Activated naive CD8-positive, alpha-beta T cell treated with anti-CD3 and anti-CD28 coated beads, Interleukin-2, amount 10 ng/mL, durations not matched to agents 7 days and 5 days (primary cell): Measurements from ENCODE around the gene FHOD3. TPM values are rescaled to one million over a fixed set of nuclear protein-coding genes. Genes with fewer than 3 reads are reported as not detected.

Source experiments
- ATAC-seq: fragments of 150-1000 bp; cut with Tn5 transposase; one replicate; pipeline ENCODE4 v1.10.0; 2021; ENCODE audit warnings: low read depth, moderate library complexity
- POLR2A ChIA-PET: fragments of 350-600 bp; sonication (Branson Sonifier 250); formaldehyde crosslinking; loops from one replicate; lab custom pipeline; 2021; ENCODE audit warnings: antibody characterized with exemption; lab: Charles Lee
- DNase-seq: peaks from one replicate; pipeline ENCODE4 v3.0.0; 2021
- H3K27ac Mint-ChIP-seq: one replicate; pipeline ENCODE4 v1.8.0; 2022; ENCODE audit warnings: mild to moderate bottlenecking, mixed read lengths
- H3K27me3 Mint-ChIP-seq: one replicate; pipeline ENCODE4 v1.8.0; 2022; ENCODE audit warnings: mild to moderate bottlenecking, moderate library complexity, mixed read lengths
- H3K36me3 Mint-ChIP-seq: one replicate; pipeline ENCODE4 v1.8.0; 2021; ENCODE audit warnings: mild to moderate bottlenecking, mixed read lengths
- H3K4me1 Mint-ChIP-seq: one replicate; pipeline ENCODE4 v1.8.0; 2021; ENCODE audit warnings: mixed read lengths
- H3K4me3 Mint-ChIP-seq: one replicate; pipeline ENCODE4 v1.8.0; 2022; ENCODE audit warnings: mild to moderate bottlenecking, moderate library complexity, mixed read lengths
- H3K9me3 Mint-ChIP-seq: one replicate; pipeline ENCODE4 v1.8.0; 2021; ENCODE audit warnings: mixed read lengths
- total RNA-seq, 2 experiments: library from RNA; stranded (reverse); gene quantifications; one replicate each; pipeline ENCODE4 v1.2.3, GENCODE V29; 2021

Gene FHOD3
- total RNA-seq, 2 experiments from 2014 or later: not detected

DNA sequence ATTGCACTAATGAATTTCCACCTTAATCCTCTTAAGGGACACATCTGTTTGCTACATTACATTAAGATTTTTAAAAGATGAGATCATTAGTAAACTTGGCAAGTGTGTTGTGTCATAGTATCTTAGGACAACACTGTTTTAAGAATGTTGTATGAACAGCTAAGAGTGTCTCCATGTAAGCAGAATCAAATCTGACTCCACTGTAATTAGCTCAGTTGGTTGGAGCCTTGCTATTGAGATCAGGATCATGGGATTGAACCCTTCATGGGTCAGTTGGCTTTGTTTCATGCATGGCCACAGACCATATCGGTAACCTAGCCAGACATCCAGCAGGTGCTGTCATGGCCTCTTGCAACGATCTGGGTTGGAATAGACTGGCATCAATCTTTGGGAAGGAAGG, 5.2 kb downstream of the FHOD3 start:
- POLR2A ChIA-PET: no interaction called here
- Mint-ChIP-seq H3K9me3 (no peaks in the 10 kb centered on the region), H3K4me3 (no peak overlapping the region), H3K27me3 (peaks cover 55% of the 10 kb centered on the region), H3K4me1 (no peaks in the 10 kb centered on the region), H3K27ac (no peak overlapping the region), H3K36me3 (no peaks in the 10 kb centered on the region)
- DNase-seq (no peak), ATAC-seq (no peak)

DNA sequence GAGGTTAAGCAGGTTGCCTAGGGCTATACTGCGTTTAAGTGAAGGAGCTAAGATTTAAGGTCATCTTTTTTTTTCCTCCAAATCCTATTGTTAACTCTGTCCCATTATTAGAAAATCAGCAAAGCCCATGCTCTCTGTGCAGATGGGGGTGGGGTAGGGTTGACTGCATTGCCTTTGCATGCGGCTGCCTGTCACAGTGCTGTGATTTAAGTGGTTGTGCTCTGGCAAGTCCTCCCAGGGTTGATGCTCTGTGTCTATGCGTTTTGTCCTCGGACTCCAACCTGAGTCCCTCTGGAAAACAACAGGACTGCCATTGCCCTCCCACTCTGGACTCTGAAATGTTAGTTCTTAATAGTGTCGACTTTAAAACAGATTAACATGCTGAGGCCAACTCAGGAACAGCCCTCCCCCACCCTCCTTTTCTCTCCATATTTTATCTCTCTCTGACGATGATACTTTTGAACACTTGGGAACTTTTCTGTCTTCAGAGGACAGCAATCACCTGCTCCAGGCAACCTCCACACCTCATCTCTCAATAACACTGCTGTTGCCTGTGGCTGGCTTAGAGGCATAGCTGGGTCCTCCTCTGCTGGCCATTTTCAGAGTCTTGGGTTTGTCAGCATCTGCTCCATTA, 5.8 kb downstream of the FHOD3 start:
- no peak for DNase-seq
- Mint-ChIP-seq H3K27me3 (peaks cover 55% of the 10 kb centered on the region), H3K36me3 (no peaks in the 10 kb centered on the region), H3K4me1 (no peaks in the 10 kb centered on the region), H3K27ac (no peak overlapping the region), H3K9me3 (no peaks in the 10 kb centered on the region), H3K4me3 (no peak overlapping the region)
- POLR2A ChIA-PET: no interaction called here
- ATAC-seq: no peak

DNA sequence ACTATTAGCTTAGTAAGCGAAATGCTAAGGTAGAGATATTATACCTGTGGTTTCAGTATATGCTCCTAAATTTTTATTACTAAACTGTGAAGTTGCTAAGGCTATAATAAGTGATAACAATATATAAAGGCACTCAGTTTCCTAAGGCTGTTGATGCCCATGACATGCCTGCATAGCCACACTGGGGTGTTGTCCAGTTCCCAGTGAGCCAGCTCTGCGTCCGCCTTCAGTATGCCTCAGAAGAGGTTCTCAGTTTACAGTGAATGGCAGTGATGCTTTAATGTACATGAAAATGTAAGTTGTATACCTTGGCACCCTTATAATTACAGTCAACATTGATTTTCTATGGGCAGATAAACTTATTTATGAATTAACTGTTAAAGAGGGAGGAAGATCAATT, 7.2 kb downstream of the FHOD3 start:
- ATAC-seq (no peak), DNase-seq (no peak)
- Mint-ChIP-seq H3K4me1 (no peaks in the 10 kb centered on the region), H3K27me3 (peaks cover 44% of the 10 kb centered on the region), H3K27ac (no peak overlapping the region), H3K9me3 (no peaks in the 10 kb centered on the region), H3K4me3 (no peak overlapping the region), H3K36me3 (no peaks in the 10 kb centered on the region)
- POLR2A ChIA-PET: no interaction called here

DNA sequence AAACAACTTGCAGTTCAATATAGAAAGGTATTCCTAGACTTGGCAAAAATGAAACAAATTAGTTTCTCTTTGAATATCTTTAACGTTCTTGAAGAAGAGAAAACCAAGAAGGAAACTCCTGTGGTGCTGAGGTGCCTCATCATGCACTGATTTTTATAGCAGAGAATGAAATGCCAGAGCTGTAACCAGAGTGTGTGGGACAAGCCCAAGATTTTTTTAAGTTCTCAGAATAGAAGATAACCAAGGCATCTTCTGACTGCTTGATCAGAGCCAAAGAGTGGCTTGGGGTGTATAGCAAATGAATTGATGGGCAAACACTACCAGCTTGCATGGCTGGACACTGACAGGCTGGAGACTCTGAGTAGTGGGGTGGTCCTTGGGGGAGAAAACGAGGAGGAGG, 7.9 kb downstream of the FHOD3 start:
- POLR2A ChIA-PET: no interaction called here
- DNase-seq: no peak
- ATAC-seq: no peak
- Mint-ChIP-seq H3K27ac (no peak overlapping the region), H3K27me3 (peaks cover 40% of the 10 kb centered on the region), H3K4me1 (no peaks in the 10 kb centered on the region), H3K9me3 (no peaks in the 10 kb centered on the region), H3K36me3 (no peaks in the 10 kb centered on the region), H3K4me3 (no peak overlapping the region)

- no peak for DNase-seq
- H3K4me1 Mint-ChIP-seq: no peaks in the 10 kb centered on the region
These were observed 10.0 kb downstream of the FHOD3 start for GRCh38 chr18:36307513-36307912.

DNA sequence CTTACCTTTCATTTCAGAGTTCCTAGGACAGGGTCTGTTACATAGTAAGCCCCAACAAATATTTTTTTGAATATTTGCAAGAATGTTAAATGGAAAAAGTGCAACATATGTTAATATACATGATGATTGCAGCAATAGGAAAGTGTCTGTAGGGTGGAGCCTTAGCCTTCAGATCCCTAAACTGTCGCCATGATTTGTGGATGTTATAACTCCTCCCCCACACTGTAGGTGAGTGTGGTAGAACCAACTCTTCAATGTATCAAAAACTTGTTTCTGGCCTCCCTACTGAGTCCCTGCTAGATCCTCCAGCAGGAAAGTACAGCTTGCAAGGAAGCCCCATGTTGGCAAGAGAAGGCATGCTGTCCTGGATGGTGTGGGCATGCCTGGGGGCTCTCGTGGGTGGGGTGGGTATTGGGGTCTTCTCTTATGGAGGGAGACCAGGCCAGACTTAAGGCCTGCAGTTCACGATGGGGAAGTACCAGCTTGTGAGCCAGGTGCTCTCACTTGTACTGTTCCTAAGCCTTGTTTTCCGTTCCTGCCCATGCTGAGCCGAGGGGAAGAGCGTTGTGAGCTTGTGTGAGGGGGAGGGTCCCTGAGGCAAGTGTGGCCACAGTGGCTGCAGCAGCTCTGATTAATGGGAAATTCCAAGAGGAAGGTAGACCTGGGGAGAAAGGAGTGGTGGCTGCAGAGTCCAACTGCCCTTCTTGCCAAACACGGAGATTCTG, 11.4 kb downstream of the FHOD3 start:
- no peaks in the 10 kb centered on the region for H3K4me1 Mint-ChIP-seq
- POLR2A ChIA-PET: no interaction called here
- ATAC-seq (no peak), DNase-seq (no peak)
- peaks cover 23% of the 10 kb centered on the region for H3K27me3 Mint-ChIP-seq
- no peaks in the 10 kb centered on the region for H3K36me3 Mint-ChIP-seq
- H3K9me3 Mint-ChIP-seq: no peaks in the 10 kb centered on the region
- H3K4me3 Mint-ChIP-seq: no peak overlapping the region
- no peak overlapping the region for H3K27ac Mint-ChIP-seq

More at GRCh38 chr18:36307513-36307912, 10.0 kb downstream of the FHOD3 start:
- no peaks in the 10 kb centered on the region for H3K36me3 Mint-ChIP-seq
- no peak for ATAC-seq
- H3K9me3 Mint-ChIP-seq: no peaks in the 10 kb centered on the region
- H3K27ac Mint-ChIP-seq: no peak overlapping the region
- POLR2A ChIA-PET: no interaction called here
- H3K27me3 Mint-ChIP-seq: peaks cover 33% of the 10 kb centered on the region
- no peak overlapping the region for H3K4me3 Mint-ChIP-seq

DNA sequence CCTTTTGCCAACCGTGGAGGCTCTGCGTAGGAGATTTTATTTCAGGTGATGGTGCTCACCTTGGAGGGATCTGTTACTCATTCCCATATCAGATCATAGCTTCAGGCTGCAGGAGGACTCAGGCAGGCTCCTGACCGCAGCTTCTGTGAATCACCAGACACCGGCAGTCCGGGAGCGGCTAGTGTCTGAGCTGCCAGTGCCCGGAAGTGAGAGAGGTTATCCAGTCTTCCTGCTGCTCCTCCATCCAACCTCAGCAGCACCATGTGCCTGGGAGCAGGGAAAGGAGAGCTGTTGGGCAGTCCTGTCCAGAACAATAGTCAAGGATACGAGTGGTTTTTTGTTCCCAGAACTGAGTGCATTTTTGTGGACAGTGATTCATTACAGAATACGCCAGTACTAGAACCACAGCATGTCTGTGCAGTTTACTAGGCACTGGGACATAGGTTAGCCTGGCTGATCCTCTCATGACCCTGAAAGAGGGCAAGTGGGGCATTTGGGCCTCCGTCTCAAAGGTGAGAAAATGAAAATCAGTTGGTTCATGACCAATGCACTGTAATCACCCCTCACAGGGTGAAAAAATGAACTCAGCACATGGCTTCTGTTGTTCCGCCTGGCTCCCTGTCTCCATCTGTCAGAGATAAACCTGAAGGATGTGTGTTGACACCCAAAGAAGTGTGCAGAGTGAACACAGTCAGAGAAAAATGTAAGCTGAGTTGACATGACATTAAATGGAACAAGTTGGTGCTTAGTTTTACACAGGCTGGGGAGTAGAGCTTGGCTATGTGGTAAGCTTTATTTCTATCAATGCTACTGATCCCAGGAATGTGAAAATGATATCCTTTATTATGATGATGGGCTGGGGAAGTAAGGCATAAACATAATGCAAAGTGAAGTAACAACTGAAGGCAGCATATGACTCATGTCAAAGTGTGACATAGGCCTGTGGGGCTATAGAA, 12.2 kb downstream of the FHOD3 start:
- Mint-ChIP-seq H3K4me3 (no peak overlapping the region), H3K9me3 (no peaks in the 10 kb centered on the region), H3K36me3 (no peaks in the 10 kb centered on the region), H3K27me3 (peaks cover 21% of the 10 kb centered on the region), H3K27ac (no peak overlapping the region), H3K4me1 (no peaks in the 10 kb centered on the region)
- ATAC-seq (no peak), DNase-seq (no peak)
- POLR2A ChIA-PET: no interaction called here

- Mint-ChIP-seq H3K36me3 (no peaks in the 10 kb centered on the region), H3K27me3 (peaks cover 13% of the 10 kb centered on the region), H3K4me1 (no peaks in the 10 kb centered on the region), H3K9me3 (no peaks in the 10 kb centered on the region), H3K4me3 (no peak overlapping the region), H3K27ac (no peak overlapping the region)
- ATAC-seq: no peak
- DNase-seq: no peak
- POLR2A ChIA-PET: no interaction called here
These were observed 13.6 kb downstream of the FHOD3 start for GRCh38 chr18:36311026-36311570.

DNA sequence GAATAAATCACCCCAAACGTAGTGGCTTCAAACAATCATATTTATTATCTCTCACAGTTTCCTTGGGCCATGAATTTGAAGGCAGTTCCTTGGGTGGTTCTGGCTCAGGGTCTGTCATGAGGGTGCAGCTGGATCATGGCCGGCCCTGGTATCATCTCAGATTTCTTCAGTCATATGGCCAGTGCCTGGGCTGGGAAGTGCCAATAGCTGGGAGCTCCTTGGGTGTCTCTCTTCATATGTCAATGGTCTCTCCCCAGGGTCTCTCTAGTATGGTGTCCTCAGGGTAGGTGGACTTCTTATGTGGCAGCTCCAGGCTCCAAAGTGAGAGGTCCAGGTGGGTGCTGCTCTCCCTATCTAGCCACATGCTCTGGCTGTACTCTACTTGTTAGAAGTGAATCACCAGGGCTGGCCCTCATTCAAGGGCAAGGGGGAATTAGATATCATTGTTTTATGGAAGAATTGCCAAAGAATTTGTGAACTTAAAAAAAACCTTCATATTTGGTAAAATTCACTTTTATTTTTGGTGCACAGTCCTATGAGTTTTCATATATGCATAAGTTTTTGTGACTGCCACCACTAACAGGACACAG, 15.4 kb downstream of the FHOD3 start:
- Mint-ChIP-seq H3K27ac (no peak overlapping the region), H3K36me3 (no peaks in the 10 kb centered on the region), H3K9me3 (peaks cover 3% of the 10 kb centered on the region), H3K4me3 (no peak overlapping the region), H3K27me3 (peaks cover 9% of the 10 kb centered on the region), H3K4me1 (no peaks in the 10 kb centered on the region)
- ATAC-seq: no peak
- DNase-seq: no peak
- POLR2A ChIA-PET: no interaction called here

DNA sequence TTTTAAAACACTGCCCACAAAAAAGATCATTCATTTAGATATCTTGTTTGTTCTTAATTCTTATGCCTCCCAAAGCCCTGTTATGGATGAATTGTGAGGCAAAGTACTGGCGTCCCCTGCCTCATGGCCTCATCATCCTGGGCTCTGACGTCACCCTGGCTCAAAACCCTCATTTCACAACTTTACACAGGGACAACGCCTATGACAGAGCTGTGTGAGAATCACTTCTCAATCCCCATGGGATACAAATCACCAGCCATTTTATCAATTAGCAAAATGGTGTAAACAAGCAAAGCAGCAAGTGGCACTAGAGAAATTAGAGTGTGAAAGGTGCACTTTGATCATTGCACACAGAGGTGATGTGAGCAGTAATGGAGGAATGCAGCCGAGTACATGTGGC, 16.6 kb downstream of the FHOD3 start:
- no peaks in the 10 kb centered on the region for H3K4me1 Mint-ChIP-seq
- H3K27me3 Mint-ChIP-seq: peaks cover 9% of the 10 kb centered on the region
- POLR2A ChIA-PET: no interaction called here
- no peaks in the 10 kb centered on the region for H3K36me3 Mint-ChIP-seq
- no peak overlapping the region for H3K27ac Mint-ChIP-seq
- H3K9me3 Mint-ChIP-seq: peaks cover 12% of the 10 kb centered on the region
- no peak overlapping the region for H3K4me3 Mint-ChIP-seq
- DNase-seq (no peak), ATAC-seq (no peak)

DNA sequence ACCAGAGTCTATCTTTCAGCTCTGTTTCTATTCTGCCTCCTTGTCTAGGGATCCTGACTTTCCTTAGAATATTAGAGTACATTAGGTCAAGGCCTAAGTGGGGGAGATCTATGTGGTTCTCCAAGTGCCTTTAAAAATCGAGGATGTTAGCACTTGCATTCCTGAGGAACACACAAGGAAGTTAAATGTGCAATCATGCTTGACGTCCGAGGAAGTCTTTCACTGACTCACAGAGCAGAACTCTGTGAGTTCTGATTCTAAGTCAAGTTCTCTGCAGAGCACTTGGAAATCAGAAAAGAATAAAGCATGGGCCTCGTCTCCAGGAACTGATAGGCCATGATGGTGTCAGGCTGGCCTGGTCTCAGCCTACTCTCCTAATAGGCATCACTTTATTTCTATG, 17.2 kb downstream of the FHOD3 start:
- POLR2A ChIA-PET: no interaction called here
- peaks cover 13% of the 10 kb centered on the region for H3K27me3 Mint-ChIP-seq

DNA sequence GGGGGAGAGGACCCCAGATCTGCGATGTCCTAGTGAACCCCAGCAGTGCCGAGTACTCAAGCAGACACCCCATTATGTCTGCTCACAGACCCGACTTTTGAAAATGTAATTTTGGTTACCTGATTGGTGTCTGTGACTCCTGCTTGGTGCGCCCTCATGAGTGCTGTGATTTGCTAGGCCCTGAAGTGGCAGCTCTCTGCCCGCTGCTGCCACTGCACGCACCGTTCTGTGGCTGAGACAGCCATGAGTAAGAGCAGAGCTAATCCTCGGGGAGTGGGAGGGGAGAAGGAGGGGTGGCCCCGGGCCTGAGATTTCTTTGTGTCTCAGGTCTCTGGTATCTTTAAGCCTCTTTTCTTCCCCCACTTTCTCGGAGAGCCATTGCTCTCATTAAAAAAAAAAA, 18.2 kb downstream of the FHOD3 start:
- no peak for DNase-seq
- POLR2A ChIA-PET: no interaction called here
- Mint-ChIP-seq H3K4me3 (no peak overlapping the region), H3K4me1 (no peaks in the 10 kb centered on the region), H3K27me3 (peaks cover 12% of the 10 kb centered on the region), H3K36me3 (no peaks in the 10 kb centered on the region), H3K9me3 (peaks cover 17% of the 10 kb centered on the region), H3K27ac (no peak overlapping the region)
- ATAC-seq: no peak

More for the DNA sequence above, 17.2 kb downstream of the FHOD3 start:
- H3K9me3 Mint-ChIP-seq: peaks cover 17% of the 10 kb centered on the region
- H3K4me3 Mint-ChIP-seq: no peak overlapping the region
- H3K27ac Mint-ChIP-seq: no peak overlapping the region
- ATAC-seq (no peak), DNase-seq (no peak)
- no peaks in the 10 kb centered on the region for H3K4me1 Mint-ChIP-seq
- no peaks in the 10 kb centered on the region for H3K36me3 Mint-ChIP-seq

GRCh38 chr18:36316246-36316645, 18.7 kb downstream of the FHOD3 start:
- peaks cover 17% of the 10 kb centered on the region for H3K9me3 Mint-ChIP-seq
- POLR2A ChIA-PET: no interaction called here
- H3K27me3 Mint-ChIP-seq: peaks cover 13% of the 10 kb centered on the region
- H3K27ac Mint-ChIP-seq: no peak overlapping the region
- no peaks in the 10 kb centered on the region for H3K36me3 Mint-ChIP-seq
- no peaks in the 10 kb centered on the region for H3K4me1 Mint-ChIP-seq
- H3K4me3 Mint-ChIP-seq: no peak overlapping the region
- no peak for DNase-seq
- no peak for ATAC-seq
